ENCODE measurements around the gene CGB8.

The CGB8 gene

GRCh38 chr19:49071860-49072547, 23.1 kb upstream of the CGB8 start:
- no peaks in the 10 kb centered on the region for H3K4me1 ChIP-seq
- H3K36me3 ChIP-seq (ENCODE audit: control insufficient read depth, insufficient read depth, low read length), result no peaks in the 10 kb centered on the region
- no peak overlapping the region for H3K27ac ChIP-seq
- H2AFZ ChIP-seq, result no peak overlapping the region
- TF ChIP-seq, protein P1, sequence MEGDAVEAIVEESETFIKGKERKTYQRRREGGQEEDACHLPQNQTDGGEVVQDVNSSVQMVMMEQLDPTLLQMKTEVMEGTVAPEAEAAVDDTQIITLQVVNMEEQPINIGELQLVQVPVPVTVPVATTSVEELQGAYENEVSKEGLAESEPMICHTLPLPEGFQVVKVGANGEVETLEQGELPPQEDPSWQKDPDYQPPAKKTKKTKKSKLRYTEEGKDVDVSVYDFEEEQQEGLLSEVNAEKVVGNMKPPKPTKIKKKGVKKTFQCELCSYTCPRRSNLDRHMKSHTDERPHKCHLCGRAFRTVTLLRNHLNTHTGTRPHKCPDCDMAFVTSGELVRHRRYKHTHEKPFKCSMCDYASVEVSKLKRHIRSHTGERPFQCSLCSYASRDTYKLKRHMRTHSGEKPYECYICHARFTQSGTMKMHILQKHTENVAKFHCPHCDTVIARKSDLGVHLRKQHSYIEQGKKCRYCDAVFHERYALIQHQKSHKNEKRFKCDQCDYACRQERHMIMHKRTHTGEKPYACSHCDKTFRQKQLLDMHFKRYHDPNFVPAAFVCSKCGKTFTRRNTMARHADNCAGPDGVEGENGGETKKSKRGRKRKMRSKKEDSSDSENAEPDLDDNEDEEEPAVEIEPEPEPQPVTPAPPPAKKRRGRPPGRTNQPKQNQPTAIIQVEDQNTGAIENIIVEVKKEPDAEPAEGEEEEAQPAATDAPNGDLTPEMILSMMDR (IDR thresholded peaks at IDR 0.05), result no peak
- H3K4me2 ChIP-seq (ENCODE audit: low read length), result no peak overlapping the region
- no peaks in the 10 kb centered on the region for H3K9me3 ChIP-seq (ENCODE audit: control insufficient read depth, low read length)
- peaks cover 5% of the 10 kb centered on the region for H3K27me3 ChIP-seq (ENCODE audit: control insufficient read depth, insufficient read depth, low read length)
- no peak overlapping the region for H3K9ac ChIP-seq
- H3K79me2 ChIP-seq, result no peaks in the 10 kb centered on the region
- no peak overlapping the region for H3K4me3 ChIP-seq (ENCODE audit: low read depth, low read length)

DNA sequence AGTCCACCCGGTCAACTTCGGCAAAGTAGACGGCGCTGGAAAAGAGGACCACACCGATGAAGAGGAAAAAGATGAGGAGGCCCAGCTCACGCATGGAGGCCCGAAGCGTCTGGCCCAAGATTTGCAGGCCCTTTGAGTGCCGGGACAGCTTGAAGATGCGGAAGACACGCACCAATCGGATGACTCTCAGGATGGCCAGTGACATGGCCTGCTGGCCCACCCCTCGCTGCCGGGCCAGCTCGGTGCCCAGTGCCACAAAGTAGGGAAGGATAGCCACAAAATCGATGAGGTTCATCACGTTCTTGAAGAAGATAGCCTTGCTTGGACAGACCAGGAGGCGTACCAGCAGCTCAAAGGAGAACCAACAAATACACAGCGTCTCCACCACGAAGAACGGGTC, 21.5 kb upstream of the CGB8 start:
- TF ChIP-seq, protein P1 (IDR thresholded peaks at IDR 0.05), result no peak
- H3K27me3 ChIP-seq (ENCODE audit: control insufficient read depth, insufficient read depth, low read length), result peaks cover 5% of the 10 kb centered on the region

DNA sequence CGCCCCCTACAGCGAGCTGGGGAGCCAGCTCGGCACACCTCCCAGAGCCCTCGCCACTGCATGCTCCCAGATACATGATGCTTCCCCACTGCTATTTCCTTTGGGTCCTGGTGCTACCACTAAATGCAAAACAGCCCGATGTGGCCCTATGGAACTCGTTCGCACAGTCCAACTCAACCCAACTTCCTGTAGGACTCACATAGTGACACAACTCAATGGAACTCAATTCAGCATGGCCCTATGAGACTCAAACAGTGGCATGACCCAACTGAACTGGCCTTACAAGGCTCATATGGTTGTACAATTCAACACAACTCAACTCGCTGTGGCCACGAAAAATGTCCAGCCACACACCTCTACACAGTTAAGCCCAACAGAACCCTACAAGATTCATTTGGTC, 20.1 kb upstream of the CGB8 start:
- no peak overlapping the region for H3K9ac ChIP-seq
- no peaks in the 10 kb centered on the region for H3K79me2 ChIP-seq
- H3K36me3 ChIP-seq (ENCODE audit: control insufficient read depth, insufficient read depth, low read length), result no peaks in the 10 kb centered on the region
- TF ChIP-seq, protein P1 (IDR thresholded peaks at IDR 0.05), result no peak
- H3K27me3 ChIP-seq (ENCODE audit: control insufficient read depth, insufficient read depth, low read length), result peaks cover 5% of the 10 kb centered on the region
- H3K4me2 ChIP-seq (ENCODE audit: low read length), result no peak overlapping the region
- no peak overlapping the region for H3K4me3 ChIP-seq (ENCODE audit: low read depth, low read length)
- H3K4me1 ChIP-seq, result no peaks in the 10 kb centered on the region
- no peak overlapping the region for H3K27ac ChIP-seq
- H3K9me3 ChIP-seq (ENCODE audit: control insufficient read depth, low read length), result no peaks in the 10 kb centered on the region
- H2AFZ ChIP-seq, result no peak overlapping the region

More for the DNA sequence above, 21.5 kb upstream of the CGB8 start:
- Histone ChIP-seq H3K4me1 (no peaks in the 10 kb centered on the region), H3K4me2 (ENCODE audit: low read length) (no peak overlapping the region), H3K9ac (no peak overlapping the region), H2AFZ (no peak overlapping the region), H3K9me3 (ENCODE audit: control insufficient read depth, low read length) (no peaks in the 10 kb centered on the region), H3K79me2 (no peaks in the 10 kb centered on the region), H3K27ac (no peak overlapping the region), H3K36me3 (ENCODE audit: control insufficient read depth, insufficient read depth, low read length) (no peaks in the 10 kb centered on the region), H3K4me3 (ENCODE audit: low read depth, low read length) (no peak overlapping the region)

DNA sequence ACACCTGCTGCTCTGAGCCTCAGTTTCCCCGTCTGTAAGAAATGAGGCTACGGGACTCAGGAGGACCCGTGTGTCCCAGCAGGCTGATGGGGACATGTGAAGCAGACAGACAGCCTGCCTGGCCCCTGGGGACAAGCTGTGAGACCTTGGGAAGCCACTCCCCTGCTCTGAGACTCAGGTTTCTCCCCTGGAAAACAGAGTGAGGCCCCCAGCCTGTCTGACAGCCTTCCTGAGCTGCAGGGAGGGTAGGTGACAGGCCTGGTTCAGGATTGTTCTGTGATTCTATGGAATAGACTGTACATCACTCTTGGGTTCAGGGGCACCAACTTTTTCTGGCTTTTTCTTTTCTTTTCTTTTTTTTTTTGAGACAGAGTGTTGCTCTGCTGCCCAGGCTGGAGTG, 18.6 kb upstream of the CGB8 start:
- no peaks in the 10 kb centered on the region for H3K9me3 ChIP-seq (ENCODE audit: control insufficient read depth, low read length)
- TF ChIP-seq, protein P1 (IDR thresholded peaks at IDR 0.05), result no peak
- H3K79me2 ChIP-seq, result no peaks in the 10 kb centered on the region
- no peaks in the 10 kb centered on the region for H3K36me3 ChIP-seq (ENCODE audit: control insufficient read depth, insufficient read depth, low read length)
- no peak overlapping the region for H3K4me2 ChIP-seq (ENCODE audit: low read length)
- no peak overlapping the region for H2AFZ ChIP-seq
- no peak overlapping the region for H3K4me3 ChIP-seq (ENCODE audit: low read depth, low read length)
- H3K27me3 ChIP-seq (ENCODE audit: control insufficient read depth, insufficient read depth, low read length), result no peaks in the 10 kb centered on the region
- H3K4me1 ChIP-seq, result no peaks in the 10 kb centered on the region
- no peak overlapping the region for H3K9ac ChIP-seq
- H3K27ac ChIP-seq, result no peak overlapping the region

DNA sequence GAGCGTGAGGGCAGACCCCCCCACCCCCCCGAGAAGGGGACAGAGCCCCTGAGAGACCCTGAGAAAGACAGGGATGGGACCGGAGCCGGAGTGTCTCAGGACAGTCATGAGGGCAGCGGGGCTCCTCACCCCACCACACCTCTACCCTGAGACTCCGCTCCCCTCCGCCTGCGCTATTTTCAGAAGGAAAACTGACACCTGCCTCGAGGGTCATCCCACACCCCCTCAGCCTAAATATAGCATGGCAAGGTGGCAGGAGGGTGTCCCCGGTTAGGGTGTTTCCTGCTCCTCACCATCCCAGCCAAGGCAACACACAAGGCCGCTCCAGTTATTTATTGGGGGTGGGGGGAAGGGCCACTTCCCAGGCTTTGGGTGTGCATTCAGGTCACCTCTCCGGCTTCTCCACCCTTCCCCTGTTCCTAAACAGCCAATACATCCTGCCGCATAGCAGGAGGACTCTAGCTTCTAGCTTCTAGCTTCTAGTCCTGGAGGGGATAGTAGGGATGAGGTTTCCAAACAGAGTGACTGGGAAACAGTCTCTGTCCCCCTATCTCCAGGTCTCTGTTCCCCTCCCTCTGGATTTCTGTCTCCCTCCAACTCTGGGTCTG, 17.1 kb upstream of the CGB8 start:
- H3K36me3 ChIP-seq (ENCODE audit: control insufficient read depth, insufficient read depth, low read length), result no peaks in the 10 kb centered on the region
- no peaks in the 10 kb centered on the region for H3K4me1 ChIP-seq
- H3K27ac ChIP-seq, result no peak overlapping the region
- H3K4me3 ChIP-seq (ENCODE audit: low read depth, low read length), result no peak overlapping the region
- no peaks in the 10 kb centered on the region for H3K79me2 ChIP-seq
- no peaks in the 10 kb centered on the region for H3K9me3 ChIP-seq (ENCODE audit: control insufficient read depth, low read length)
- no peaks in the 10 kb centered on the region for H3K27me3 ChIP-seq (ENCODE audit: control insufficient read depth, insufficient read depth, low read length)
- H3K4me2 ChIP-seq (ENCODE audit: low read length), result no peak overlapping the region
- H2AFZ ChIP-seq, result no peak overlapping the region
- no peak overlapping the region for H3K9ac ChIP-seq
- TF ChIP-seq, protein P1 (IDR thresholded peaks at IDR 0.05), result no peak

Data from parathyroid adenoma (tissue), 2 donors.